OCI-LY7 (cell line): ENCODE data around the gene MED13. TPM values are rescaled to one million over a fixed set of nuclear protein-coding genes. Genes with fewer than 3 reads are reported as not detected.
A peak's percentile ranks its signal among the peaks of the same experiment; 100 is the strongest.
"Not testable (repeated sequence)": the region's sequence is repeated elsewhere in the genome, so short reads cannot be mapped to it uniquely, and the experiment has no call there.

Source experiments
- BruUV-seq: library from RNA; stranded (reverse); fragments of 400-500 nt; replicated peaks from 2 replicates; lab custom pipeline; 2021; lab: Mats Ljungman, UMichigan
- CTCF ChIA-PET: fragments of 300-600 bp; sonication (Branson Sonifier 250); formaldehyde crosslinking; loops from one replicate; lab custom pipeline; 2022; ENCODE audit warnings: antibody characterized with exemption; ENCODE audit not compliant: unreplicated experiment; lab: Charles Lee
- POLR2A ChIA-PET: fragments of 300-600 bp; sonication (Branson Sonifier 250); formaldehyde crosslinking; loops from one replicate; lab custom pipeline; 2022; ENCODE audit warnings: antibody characterized with exemption; lab: Charles Lee
- DNase-seq: peaks from one replicate; pipeline ENCODE4 v3.0.0-alpha.2; 2015; ENCODE audit warnings: low spot score
- H2AFZ ChIP-seq: fragments of 200-600 bp; sonication (generic), shearing (Covaris generic); 2 replicates; pipeline ENCODE4 v1.6.1; 2014; ENCODE audit warnings: mild to moderate bottlenecking, antibody characterized with exemption, low read length, moderate library complexity
- H3K27ac ChIP-seq: fragments of 200-600 bp; sonication (generic); 2 replicates; pipeline ENCODE4 v1.5.1; 2014; ENCODE audit warnings: mixed run types, low read depth, mild to moderate bottlenecking, moderate library complexity, low read length, inconsistent platforms; ENCODE audit not compliant: poor library complexity, severe bottlenecking
- H3K36me3 ChIP-seq: fragments of 200-600 bp; sonication (generic); 2 replicates; pipeline ENCODE4 v1.6.1; 2014; ENCODE audit warnings: mild to moderate bottlenecking, antibody characterized with exemption, low read length, moderate library complexity, mixed read lengths; ENCODE audit not compliant: insufficient read depth
- H3K4me1 ChIP-seq: fragments of 200-600 bp; sonication (generic); 2 replicates; pipeline ENCODE4 v1.5.1; 2014; ENCODE audit warnings: mild to moderate bottlenecking, low read length; ENCODE audit not compliant: insufficient read depth, poor library complexity, severe bottlenecking
- H3K4me2 ChIP-seq: fragments of 200-600 bp; sonication (generic); 2 replicates; pipeline ENCODE4 v1.6.1; 2014; ENCODE audit warnings: mild to moderate bottlenecking, low read length
- H3K4me3 ChIP-seq: fragments of 200-600 bp; sonication (generic); 2 replicates; pipeline ENCODE4 v1.5.1; 2014; ENCODE audit warnings: mild to moderate bottlenecking, low read depth, low read length; ENCODE audit not compliant: poor library complexity, severe bottlenecking
- H3K79me2 ChIP-seq: fragments of 200-600 bp; sonication (generic); 2 replicates; pipeline ENCODE4 v1.6.1; 2016; ENCODE audit warnings: low read depth, mild to moderate bottlenecking, low read length, moderate library complexity, mixed read lengths; ENCODE audit not compliant: insufficient read depth
- H3K9me2 ChIP-seq: fragments of 200-600 bp; sonication (generic); 2 replicates; pipeline ENCODE4 v1.6.1; 2016; ENCODE audit warnings: mild to moderate bottlenecking, low read length, mixed read lengths; ENCODE audit not compliant: insufficient read depth
- H3K9me3 ChIP-seq: fragments of 200-600 bp; sonication (generic); 2 replicates; pipeline ENCODE4 v1.6.1; 2014; ENCODE audit warnings: mild to moderate bottlenecking, mixed run types, low read length, mixed read lengths
- H4K20me1 ChIP-seq: fragments of 200-600 bp; sonication (generic); 2 replicates; pipeline ENCODE4 v1.6.1; 2014; ENCODE audit warnings: mild to moderate bottlenecking, antibody characterized with exemption, low read length, moderate library complexity, mixed read lengths; ENCODE audit not compliant: insufficient read depth
- CTCF ChIP-seq: fragments of 200-600 bp; sonication (generic); conservative IDR thresholded peaks from 2 replicates; pipeline ENCODE4 v1.5.1; 2014; ENCODE audit warnings: mild to moderate bottlenecking, antibody characterized with exemption, low read length, moderate library complexity, mixed read lengths
- EZH2phosphoT487 ChIP-seq: fragments of 200-600 bp; sonication (generic); IDR thresholded peaks from 2 replicates; pipeline ENCODE4 v1.6.1; 2018; ENCODE audit warnings: low read depth, borderline replicate concordance, mild to moderate bottlenecking, mixed run types, antibody characterized with exemption, low read length, moderate library complexity, mixed read lengths
- intact Hi-C: fragments of 100-400 bp; cut with micrococcal nuclease; formaldehyde crosslinking; loops from one replicate; pipeline ENCODE4 v1.10.0; 2022; ENCODE audit not compliant: unreplicated experiment
- total RNA-seq, 2 experiments: library from RNA; depleted of rRNA in 1 of 2; stranded (reverse); fragments of >200 nt in 1 of 2; shearing (Covaris generic) in 1 of 2; gene quantifications; 2 replicates each; pipeline ENCODE4 v1.2.3, GENCODE V29; 2014 to 2022

Gene MED13
- total RNA-seq, 2 experiments from 2014 or later, result 42.3 to 70.8 TPM

- peak overlapping the region; percentile 61 for H3K27ac ChIP-seq
- H3K4me3 ChIP-seq, result peak overlapping the region; percentile 75
- peaks cover 14% of the 10 kb centered on the region; the same call in 1 of the 2 replicates for H3K79me2 ChIP-seq
- TF ChIP-seq CTCF (no peak), EZH2phosphoT487 (no peak)
- no peaks in the 10 kb centered on the region for H3K9me3 ChIP-seq
- no TSS peak for BruUV-seq
- ChIA-PET CTCF (no interaction called here), POLR2A (no interaction called here)
- intact Hi-C loops, result loop anchor here (1.0 to 2.0 kb wide), 2 partner anchors 64 to 138 kb away; partner anchors contain the start of genes BRIP1 and MED13
- H4K20me1 ChIP-seq, result no peaks in the 10 kb centered on the region
- H3K4me1 ChIP-seq, result peaks cover 20% of the 10 kb centered on the region
- H3K36me3 ChIP-seq, result peaks cover 30% of the 10 kb centered on the region
- no peaks in the 10 kb centered on the region for H3K9me2 ChIP-seq
- H2AFZ ChIP-seq, result peak overlapping the region; percentile 100
- peak overlapping the region; percentile 92 for H3K4me2 ChIP-seq
- DNase-seq, result no peak
Measured at GRCh38 chr17:61926826-61927207, 138.3 kb downstream of the MED13 start.

- H2AFZ ChIP-seq, H3K4me3 ChIP-seq, POLR2A ChIA-PET: not testable (repeated sequence)
Measured at GRCh38 chr17:61915162-61915561, 149.9 kb downstream of the MED13 start.

GRCh38 chr17:61908292-61909037 is 156.6 kb downstream of the MED13 start:
- POLR2A ChIA-PET, result interaction anchor here (0.9 to 1.6 kb wide), 2 partner anchors 11 to 35 kb away, joined by 3 read pairs; no protein-coding TSS in a partner anchor
- Histone ChIP-seq H3K4me2 (no peak overlapping the region), H3K36me3 (peaks cover 75% of the 10 kb centered on the region), H3K79me2 (no peaks in the 10 kb centered on the region), H4K20me1 (no peaks in the 10 kb centered on the region), H3K9me3 (no peaks in the 10 kb centered on the region), H3K4me1 (no peaks in the 10 kb centered on the region), H3K27ac (no peak overlapping the region), H3K4me3 (no peak overlapping the region), H2AFZ (no peak overlapping the region), H3K9me2 (no peaks in the 10 kb centered on the region)
- CTCF ChIA-PET, result no interaction called here
- intact Hi-C loops, result no loop called here
- BruUV-seq, result no TSS peak
- no peak for TF ChIP-seq CTCF
- no peak for TF ChIP-seq EZH2phosphoT487
- DNase-seq, result no peak

More at GRCh38 chr17:61915162-61915561, 149.9 kb downstream of the MED13 start:
- peaks cover 65% of the 10 kb centered on the region for H3K36me3 ChIP-seq
- DNase-seq, H3K9me3 ChIP-seq, H3K9me2 ChIP-seq, H4K20me1 ChIP-seq, H3K79me2 ChIP-seq, H3K4me1 ChIP-seq, intact Hi-C loops, CTCF ChIA-PET, BruUV-seq, H3K27ac ChIP-seq, H3K4me2 ChIP-seq: not testable (repeated sequence)
